ENCODE data around the gene KRT14.
A peak's percentile ranks its signal among the peaks of the same experiment; 100 is the strongest.

Gene KRT14

DNA sequence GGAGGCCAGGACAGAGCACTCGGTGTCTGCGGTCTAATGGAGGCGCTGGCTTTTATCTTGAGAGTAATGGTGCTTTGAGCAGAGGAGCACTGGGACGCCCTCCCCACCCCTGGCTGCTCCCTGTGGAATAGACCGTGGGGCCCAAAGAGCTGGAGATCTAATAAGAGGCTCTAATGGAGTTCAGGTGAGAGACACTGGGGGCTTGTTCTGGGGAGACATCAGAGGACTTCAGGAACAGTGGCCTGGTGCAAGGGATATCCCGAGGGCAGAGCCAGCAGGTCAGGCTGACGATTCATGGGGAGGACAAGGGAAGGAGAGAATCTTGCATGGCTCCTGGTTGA, 49.1 kb downstream of the KRT14 start:
- Histone ChIP-seq H3K27me3 (ENCODE audit: control insufficient read depth in 3 of 3, insufficient read depth in 3 of 3, low read depth in 1 of 3, low read length in 3 of 3) (peaks cover 0 to 5% (median 0%) of the 10 kb centered on the region in 3 experiments), H3K4ac (ENCODE audit: low read length) (no peak overlapping the region), H3K4me3 (ENCODE audit: low read length in 2 of 2) (no peak overlapping the region), H3K27ac (replicated peaks; ENCODE audit: low read length) (no peak overlapping the region), H2BK5ac (ENCODE audit: low read length) (peak overlapping the region; percentile 20), H3K4me1 (ENCODE audit: control insufficient read depth in 2 of 2, insufficient read depth in 1 of 2, low read depth in 1 of 2, low read length in 2 of 2) (peaks cover 0 to 12% of the 10 kb centered on the region in 2 donors), H3K14ac (ENCODE audit: low read length) (no peak overlapping the region), H2BK12ac (ENCODE audit: low read length) (no peak overlapping the region), H3K18ac (ENCODE audit: low read length) (peak overlapping the region; percentile 60), H4K8ac (ENCODE audit: low read depth, low read length) (no peak overlapping the region), H3K9me3 (replicated peaks in 1 of 2; ENCODE audit: control insufficient read depth in 2 of 2, insufficient read depth in 1 of 2, low read depth in 1 of 2, low read length in 2 of 2) (peaks cover 0 to 2% of the 10 kb centered on the region in 2 donors), H2AFZ (ENCODE audit: low read length) (no peak overlapping the region), H3K23ac (ENCODE audit: low read depth, low read length, poor library complexity) (no peak overlapping the region), H3K9ac (ENCODE audit: low read depth, low read length, poor library complexity) (no peak overlapping the region), H4K91ac (ENCODE audit: low read depth, low read length, poor library complexity) (no peak overlapping the region), H2AK5ac (ENCODE audit: low read depth, low read length) (peak overlapping the region; percentile 48), H3K79me1 (ENCODE audit: low read depth, low read length) (no peaks in the 10 kb centered on the region), H2BK120ac (ENCODE audit: low read depth, low read length) (no peak overlapping the region), H2BK15ac (ENCODE audit: low read length) (peak overlapping the region; percentile 59), H3K4me2 (ENCODE audit: insufficient read depth, low read length, poor library complexity, severe bottlenecking) (no peak overlapping the region), H3K36me3 (replicated peaks in 1 of 2; ENCODE audit: control insufficient read depth in 2 of 2, insufficient read depth in 2 of 2, low read length in 2 of 2) (no peaks in the 10 kb centered on the region)
- WGBS, 2 donors (ENCODE audit: extremely low coverage in 2 of 2, insufficient read length in 2 of 2, insufficient replicate concordance in 1 of 2) = no CpG with 5 or more reads among the region's 7 CpGs
- no peak for DNase-seq (ENCODE audit: low spot score)

DNA sequence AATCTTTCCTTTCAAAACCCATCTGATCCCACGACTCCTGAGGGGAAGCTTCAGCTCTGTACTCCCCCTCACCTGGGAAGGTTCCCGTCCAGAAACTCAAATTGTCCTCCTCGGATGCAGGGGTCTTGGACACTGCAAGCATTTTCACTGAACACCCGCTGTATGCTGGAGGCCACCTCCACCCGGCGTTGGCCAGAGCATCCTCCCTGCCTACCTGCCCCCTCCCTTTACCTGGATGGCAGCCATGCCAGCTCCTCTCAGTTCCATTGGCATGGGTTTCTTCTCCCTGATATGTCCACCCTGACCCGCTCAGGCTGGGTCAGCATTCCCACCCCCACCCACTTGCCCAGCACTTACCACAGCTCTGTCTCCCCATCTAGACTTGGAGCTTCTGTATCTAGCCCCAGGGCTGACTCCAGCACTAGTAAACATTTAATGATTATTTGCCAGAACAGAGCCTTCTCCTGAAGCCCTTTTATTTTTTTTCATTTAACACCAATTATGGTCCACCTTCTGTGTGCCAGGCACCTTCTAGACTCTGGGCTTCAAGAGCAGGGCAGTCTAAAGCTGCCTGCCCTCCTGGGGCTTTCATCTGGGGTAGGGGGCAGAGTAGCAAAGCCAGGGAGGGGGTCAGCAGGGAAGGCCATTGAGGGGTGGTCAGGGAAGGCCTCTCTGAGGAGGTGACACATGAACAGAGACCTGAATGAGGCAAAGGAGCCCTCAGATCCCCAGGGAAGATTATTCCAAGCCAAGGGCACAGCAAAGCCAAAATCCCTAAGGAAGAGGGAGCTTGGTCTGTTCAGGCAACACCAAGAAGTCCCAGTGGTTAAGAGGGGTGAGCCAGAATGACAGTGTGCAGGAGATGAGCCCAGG, 49.7 kb downstream of the KRT14 start:
- Histone ChIP-seq H3K36me3 (replicated peaks in 1 of 2; ENCODE audit: control insufficient read depth in 2 of 2, insufficient read depth in 2 of 2, low read length in 2 of 2) (no peaks in the 10 kb centered on the region), H3K27ac (replicated peaks; ENCODE audit: low read length) (no peak overlapping the region), H2BK15ac (ENCODE audit: low read length) (peak overlapping the region; percentile 59), H4K8ac (ENCODE audit: low read depth, low read length) (no peak overlapping the region), H2BK120ac (ENCODE audit: low read depth, low read length) (no peak overlapping the region), H3K79me1 (ENCODE audit: low read depth, low read length) (no peaks in the 10 kb centered on the region), H3K4me2 (ENCODE audit: insufficient read depth, low read length, poor library complexity, severe bottlenecking) (no peak overlapping the region), H3K23ac (ENCODE audit: low read depth, low read length, poor library complexity) (no peak overlapping the region), H3K9me3 (replicated peaks in 1 of 2; ENCODE audit: control insufficient read depth in 2 of 2, insufficient read depth in 1 of 2, low read depth in 1 of 2, low read length in 2 of 2) (peaks cover 0 to 2% of the 10 kb centered on the region in 2 donors), H3K4me1 (ENCODE audit: control insufficient read depth in 2 of 2, insufficient read depth in 1 of 2, low read depth in 1 of 2, low read length in 2 of 2) (peaks cover 0 to 12% of the 10 kb centered on the region in 2 donors), H3K14ac (ENCODE audit: low read length) (no peak overlapping the region), H4K91ac (ENCODE audit: low read depth, low read length, poor library complexity) (no peak overlapping the region), H3K4ac (ENCODE audit: low read length) (no peak overlapping the region), H2BK12ac (ENCODE audit: low read length) (no peak overlapping the region), H3K9ac (ENCODE audit: low read depth, low read length, poor library complexity) (peak overlapping the region; percentile 9), H2BK5ac (ENCODE audit: low read length) (peak overlapping the region; percentile 20), H3K18ac (ENCODE audit: low read length) (peak overlapping the region; percentile 25), H2AFZ (ENCODE audit: low read length) (no peak overlapping the region), H2AK5ac (ENCODE audit: low read depth, low read length) (peak overlapping the region; percentile 48), H3K27me3 (ENCODE audit: control insufficient read depth in 3 of 3, insufficient read depth in 3 of 3, low read depth in 1 of 3, low read length in 3 of 3) (peaks cover 0 to 9% (median 0%) of the 10 kb centered on the region in 3 experiments), H3K4me3 (ENCODE audit: low read length in 2 of 2) (no peak overlapping the region)
- WGBS, 2 donors (ENCODE audit: extremely low coverage in 2 of 2, insufficient read length in 2 of 2, insufficient replicate concordance in 1 of 2) = no CpG with 5 or more reads among the region's 7 CpGs
- no peak for DNase-seq (ENCODE audit: low spot score)

DNA sequence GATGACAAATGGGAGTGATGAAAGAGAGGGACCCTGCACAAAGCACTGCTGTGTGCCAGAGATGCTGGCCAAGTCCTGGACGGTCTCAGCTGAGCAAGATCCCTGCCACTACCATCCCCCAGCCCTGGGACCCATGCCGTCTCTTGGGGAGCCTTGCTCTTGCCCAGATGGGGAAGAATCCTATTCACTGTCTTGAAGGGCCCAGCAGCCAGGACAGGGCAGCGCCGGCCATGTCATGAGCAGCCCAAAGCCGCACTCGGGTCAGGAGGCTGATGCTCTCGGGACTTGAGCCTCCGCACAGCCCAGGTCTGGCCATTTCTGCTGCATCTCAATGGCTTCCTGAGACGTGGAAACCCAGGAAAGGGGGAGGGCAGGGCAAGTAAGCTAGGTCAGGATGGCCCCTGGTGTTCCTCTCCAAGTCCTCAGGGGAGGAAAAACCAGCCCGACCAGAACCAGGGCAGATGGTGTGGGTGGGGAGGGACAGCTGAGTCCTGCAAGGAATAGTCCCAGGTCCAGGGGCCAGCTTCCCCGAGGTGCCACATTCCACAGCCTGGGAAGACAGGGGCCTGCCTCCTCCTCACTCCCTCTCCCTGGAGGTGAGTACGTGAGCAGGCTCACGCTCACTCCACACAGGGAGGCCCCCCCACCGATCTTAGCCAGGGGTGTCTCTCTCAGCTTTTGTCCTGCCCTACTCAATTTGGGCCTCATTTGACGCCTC, 50.8 kb downstream of the KRT14 start:
- no peak overlapping the region for H3K4me2 ChIP-seq (ENCODE audit: insufficient read depth, low read length, poor library complexity, severe bottlenecking)
- peak overlapping the region; percentile 84 for H3K18ac ChIP-seq (ENCODE audit: low read length)
- no peak overlapping the region for H3K4me3 ChIP-seq (ENCODE audit: low read length in 2 of 2)
- no CpG with 5 or more reads among the region's 15 CpGs for WGBS, 2 donors (ENCODE audit: extremely low coverage in 2 of 2, insufficient read length in 2 of 2, insufficient replicate concordance in 1 of 2)
- no peak overlapping the region for H4K8ac ChIP-seq (ENCODE audit: low read depth, low read length)
- peak overlapping the region; percentile 7 for H2BK12ac ChIP-seq (ENCODE audit: low read length)
- H3K27me3 ChIP-seq (ENCODE audit: control insufficient read depth in 3 of 3, insufficient read depth in 3 of 3, low read depth in 1 of 3, low read length in 3 of 3) = peaks cover 0 to 16% (median 0%) of the 10 kb centered on the region in 3 experiments
- no peaks in the 10 kb centered on the region for H3K9me3 ChIP-seq (replicated peaks in 1 of 2; ENCODE audit: control insufficient read depth in 2 of 2, insufficient read depth in 1 of 2, low read depth in 1 of 2, low read length in 2 of 2)
- H3K9ac ChIP-seq (ENCODE audit: low read depth, low read length, poor library complexity) = peak overlapping the region; percentile 2
- peak overlapping the region; percentile 57 for H4K91ac ChIP-seq (ENCODE audit: low read depth, low read length, poor library complexity)
- no peaks in the 10 kb centered on the region for H3K36me3 ChIP-seq (replicated peaks in 1 of 2; ENCODE audit: control insufficient read depth in 2 of 2, insufficient read depth in 2 of 2, low read length in 2 of 2)
- H3K23ac ChIP-seq (ENCODE audit: low read depth, low read length, poor library complexity) = no peak overlapping the region
- H2BK120ac ChIP-seq (ENCODE audit: low read depth, low read length) = no peak overlapping the region
- H3K14ac ChIP-seq (ENCODE audit: low read length) = peak overlapping the region; percentile 9
- no peak overlapping the region for H2BK5ac ChIP-seq (ENCODE audit: low read length)
- peaks cover 0 to 12% of the 10 kb centered on the region in 2 donors for H3K4me1 ChIP-seq (ENCODE audit: control insufficient read depth in 2 of 2, insufficient read depth in 1 of 2, low read depth in 1 of 2, low read length in 2 of 2)
- H2BK15ac ChIP-seq (ENCODE audit: low read length) = peak overlapping the region; percentile 50
- H3K79me1 ChIP-seq (ENCODE audit: low read depth, low read length) = no peaks in the 10 kb centered on the region
- no peak overlapping the region for H3K4ac ChIP-seq (ENCODE audit: low read length)
- H2AFZ ChIP-seq (ENCODE audit: low read length) = no peak overlapping the region
- no peak for DNase-seq (ENCODE audit: low spot score)
- no peak overlapping the region for H3K27ac ChIP-seq (replicated peaks; ENCODE audit: low read length)
- peak overlapping the region; percentile 4 for H2AK5ac ChIP-seq (ENCODE audit: low read depth, low read length)

Measured in neuronal stem cell (in vitro differentiated cells).